Subcutaneous adipose tissue (tissue), 4 donors: ENCODE measurements around the gene PTPRN2. TPM values are rescaled to one million over a fixed set of nuclear protein-coding genes. Genes with fewer than 3 reads are reported as not detected.

Source experiments
- CTCF ChIP-seq: fragments of 450-650 bp; IDR thresholded peaks from one replicate; pipeline ENCODE4 v1.5.1; 2016; ENCODE audit warnings: low read depth, mild to moderate bottlenecking, control low read depth, antibody characterized with exemption, moderate library complexity
- total RNA-seq, 4 donors: library from RNA; depleted of rRNA; stranded (reverse); fragments of >200 nt; gene quantifications; one replicate each; pipeline ENCODE4 v1.1.0, GENCODE V29; 2016

Gene PTPRN2
- total RNA-seq, 4 donors from 2014 or later = 2.0 to 4.6 (median 3.7) TPM

GRCh38 chr7:158452331-158452730 lies 135.3 kb downstream of the PTPRN2 start:
- TF ChIP-seq CTCF = no peak

- TF ChIP-seq CTCF = no peak
Observed at GRCh38 chr7:158450476-158451124, 137.0 kb downstream of the PTPRN2 start.

GRCh38 chr7:158449942-158450341 lies 137.7 kb downstream of the PTPRN2 start:
- no peak for TF ChIP-seq CTCF

GRCh38 chr7:158449266-158449665 lies 138.4 kb downstream of the PTPRN2 start:
- TF ChIP-seq CTCF = no peak

- TF ChIP-seq CTCF = no peak
Observed at GRCh38 chr7:158448430-158449100, 139.1 kb downstream of the PTPRN2 start.

GRCh38 chr7:158447506-158448171 lies 140.0 kb downstream of the PTPRN2 start:
- no peak for TF ChIP-seq CTCF

GRCh38 chr7:158447151-158447505 lies 140.5 kb downstream of the PTPRN2 start:
- no peak for TF ChIP-seq CTCF
